Endothelial cell of umbilical vein (primary cell): ENCODE measurements around the gene NUB1. TPM values are rescaled to one million over a fixed set of nuclear protein-coding genes. Genes with fewer than 3 reads are reported as not detected.

Experiments
- BruUV-seq: library from RNA; stranded (reverse); fragments of 400-500 nt; replicated peaks from 2 replicates; lab custom pipeline; 2021; lab: Mats Ljungman, UMichigan
- CTCF ChIA-PET: fragments of 300-600, 350-600 bp; sonication (Branson Sonifier 250); formaldehyde crosslinking; loops from one replicate; lab custom pipeline; 2021; ENCODE audit warnings: antibody characterized with exemption, inconsistent platforms; lab: Charles Lee
- POLR2A ChIA-PET: fragments of 300-600, 350-600 bp; sonication (Branson Sonifier 250); formaldehyde crosslinking; loops from one replicate; lab custom pipeline; 2021; ENCODE audit warnings: antibody characterized with exemption, inconsistent platforms; lab: Charles Lee
- DNase-seq: peaks from one replicate; pipeline ENCODE4 v3.0.0-alpha.2; 2011; ENCODE audit warnings: low read depth, low spot score
- FAIRE-seq: peaks from 2 replicates; lab custom pipeline; 2011; peaks lifted over from hg19 to GRCh38; lab: Jason Lieb, UNC
- H2AFZ ChIP-seq: 2 replicates; pipeline ENCODE4 v1.6.0; 2012; ENCODE audit warnings: low read depth, low read length, control low read depth, inconsistent platforms
- H3K27ac ChIP-seq: 2 replicates; pipeline ENCODE4 v1.5.1; 2011; ENCODE audit warnings: low read depth, mild to moderate bottlenecking, control low read depth, low read length, moderate library complexity; ENCODE audit not compliant: insufficient read depth
- H3K27me3 ChIP-seq, 2 experiments: 2 replicates each; pipeline versions ENCODE4 v1.6.0 to v1.6.1; 2011; ENCODE audit warnings: low read length in 2 of 2, mixed read lengths in 1 of 2; ENCODE audit not compliant: control insufficient read depth in 2 of 2, insufficient read depth in 2 of 2
- H3K36me3 ChIP-seq, 2 experiments: 2 replicates in 1 of 2; 3 replicates in 1 of 2; pipeline ENCODE4 v1.5.1; 2011; ENCODE audit warnings: low read length in 2 of 2, mild to moderate bottlenecking in 1 of 2, moderate library complexity in 1 of 2; ENCODE audit not compliant: control insufficient read depth in 2 of 2, insufficient read depth in 2 of 2; ENCODE audit errors: extremely low read depth in 1 of 2
- H3K4me1 ChIP-seq: 3 replicates; pipeline ENCODE4 v1.5.1; 2011; ENCODE audit warnings: mild to moderate bottlenecking, low read length; ENCODE audit not compliant: control insufficient read depth, insufficient read depth; ENCODE audit errors: extremely low read depth
- H3K4me2 ChIP-seq: 2 replicates; pipeline ENCODE4 v1.6.1; 2011; ENCODE audit warnings: low read length, control low read depth, mixed read lengths; ENCODE audit not compliant: insufficient read depth
- H3K4me3 ChIP-seq, 3 experiments: fragments of 200-600 bp in 1 of 3; sonication (generic), shearing (Covaris generic) in 1 of 3; replicated peaks in 1 of 3; 2 replicates each; pipeline ENCODE4 v1.5.1; 2011 to 2016; ENCODE audit warnings: control low read depth in 3 of 3, low read length in 3 of 3, mild to moderate bottlenecking in 2 of 3, inconsistent platforms in 1 of 3, low read depth in 1 of 3, moderate library complexity in 1 of 3; ENCODE audit not compliant: insufficient read depth in 1 of 3
- H3K79me2 ChIP-seq: 2 replicates; pipeline ENCODE4 v1.6.0; 2012; ENCODE audit warnings: low read length, inconsistent platforms; ENCODE audit not compliant: control insufficient read depth, insufficient read depth
- H3K9ac ChIP-seq: replicated peaks from 2 replicates; pipeline ENCODE3; 2011; ENCODE audit warnings: low read length, control low read depth; ENCODE audit not compliant: insufficient read depth; ENCODE audit errors: extremely low read depth
- H3K9me1 ChIP-seq: replicated peaks from 3 replicates; pipeline ENCODE4 v1.6.0; 2011; ENCODE audit warnings: mild to moderate bottlenecking, low read length; ENCODE audit not compliant: control insufficient read depth, insufficient read depth; ENCODE audit errors: extremely low read depth
- H3K9me3 ChIP-seq: replicated peaks from 2 replicates; pipeline ENCODE4 v1.5.1; 2012; ENCODE audit warnings: low read length, inconsistent platforms; ENCODE audit not compliant: control insufficient read depth, insufficient read depth
- H4K20me1 ChIP-seq: replicated peaks from 2 replicates; pipeline ENCODE3; 2011; ENCODE audit warnings: mild to moderate bottlenecking, low read length; ENCODE audit not compliant: control insufficient read depth, insufficient read depth; ENCODE audit errors: extremely low read depth
- EZH2 ChIP-seq: IDR thresholded peaks from 2 replicates; pipeline ENCODE4 v1.6.1; 2012; ENCODE audit warnings: borderline replicate concordance, low read depth, mild to moderate bottlenecking, moderate library complexity, low read length, inconsistent platforms; ENCODE audit not compliant: severe bottlenecking
- FOS ChIP-seq: IDR thresholded peaks from 2 replicates; pipeline ENCODE4 v1.6.1; 2011; ENCODE audit warnings: mild to moderate bottlenecking, low read length, moderate library complexity, borderline replicate concordance; ENCODE audit not compliant: insufficient read depth
- GATA2 ChIP-seq: IDR thresholded peaks from 2 replicates; pipeline ENCODE4 v1.7.0; 2011; ENCODE audit warnings: low read depth, mild to moderate bottlenecking, moderate library complexity, mixed read lengths, low read length; ENCODE audit not compliant: insufficient read length, insufficient read depth
- JUN ChIP-seq: IDR thresholded peaks from 2 replicates; pipeline ENCODE4 v1.6.1; 2011; ENCODE audit warnings: borderline replicate concordance, low read depth; ENCODE audit not compliant: insufficient read length, insufficient read depth
- MYC ChIP-seq: IDR thresholded peaks from one replicate; pipeline ENCODE4 v1.6.1; 2011; ENCODE audit warnings: mild to moderate bottlenecking, low read depth, low read length
- POLR2A ChIP-seq: IDR thresholded peaks from 2 replicates; pipeline ENCODE4 v1.6.1; 2012; ENCODE audit warnings: low read depth, mild to moderate bottlenecking, control low read depth, low read length
- POLR2AphosphoS5 ChIP-seq: IDR thresholded peaks from 2 replicates; pipeline ENCODE4 v1.6.1; 2012; ENCODE audit warnings: low read depth, mild to moderate bottlenecking, control low read depth, low read length, moderate library complexity; ENCODE audit not compliant: insufficient read depth
- dilution Hi-C: fragments of 300-500 bp; cut with MboI; formaldehyde crosslinking; loops from one replicate; pipeline ENCODE4 v1.15.0; 2019; ENCODE audit warnings: low sequenced_read_pairs; ENCODE audit not compliant: extremely low pct_ligation_motif_present
- intact Hi-C: fragments of 100-400 bp; cut with micrococcal nuclease; formaldehyde crosslinking; loops from one replicate; pipeline ENCODE4 v1.10.0; 2022
- polyA plus RNA-seq, 4 experiments: library from polyadenylated mRNA; depleted of rRNA in 3 of 4; stranded (reverse) in 3 of 4; unstranded in 1 of 4; fragments of >200 nt; gene quantifications; 2 replicates each; pipeline versions ENCODE4 v1.2.1 to v1.2.3, GENCODE V29; 2011 to 2012; ENCODE audit warnings: missing spikeins in 1 of 4
- total RNA-seq: library from RNA; stranded (reverse); gene quantifications from 2 replicates; pipeline ENCODE4 v1.2.3, GENCODE V29; 2021
- TF ChIP-seq, protein P1 (sequence below), 2 donors: IDR thresholded peaks; 1 replicate in 1 of 2; 2 replicates in 1 of 2; pipeline ENCODE4 v1.5.1; 2011; ENCODE audit warnings: low read length in 2 of 2, mild to moderate bottlenecking in 2 of 2, moderate library complexity in 2 of 2, control low read depth in 1 of 2, inconsistent platforms in 1 of 2, low read depth in 1 of 2; ENCODE audit not compliant: insufficient read depth in 1 of 2; ENCODE audit errors: extremely low read depth in 1 of 2
- TF ChIP-seq, protein P2 (sequence below): IDR thresholded peaks from 2 replicates; pipeline ENCODE4 v1.6.1; 2011; ENCODE audit not compliant: insufficient read depth, insufficient read length

The NUB1 gene
- total and polyA plus RNA-seq, 2 donors (not counting 3 experiments of a cell fraction or from before 2014, with no cell fraction given) = 28.0 to 46.2 TPM

DNA sequence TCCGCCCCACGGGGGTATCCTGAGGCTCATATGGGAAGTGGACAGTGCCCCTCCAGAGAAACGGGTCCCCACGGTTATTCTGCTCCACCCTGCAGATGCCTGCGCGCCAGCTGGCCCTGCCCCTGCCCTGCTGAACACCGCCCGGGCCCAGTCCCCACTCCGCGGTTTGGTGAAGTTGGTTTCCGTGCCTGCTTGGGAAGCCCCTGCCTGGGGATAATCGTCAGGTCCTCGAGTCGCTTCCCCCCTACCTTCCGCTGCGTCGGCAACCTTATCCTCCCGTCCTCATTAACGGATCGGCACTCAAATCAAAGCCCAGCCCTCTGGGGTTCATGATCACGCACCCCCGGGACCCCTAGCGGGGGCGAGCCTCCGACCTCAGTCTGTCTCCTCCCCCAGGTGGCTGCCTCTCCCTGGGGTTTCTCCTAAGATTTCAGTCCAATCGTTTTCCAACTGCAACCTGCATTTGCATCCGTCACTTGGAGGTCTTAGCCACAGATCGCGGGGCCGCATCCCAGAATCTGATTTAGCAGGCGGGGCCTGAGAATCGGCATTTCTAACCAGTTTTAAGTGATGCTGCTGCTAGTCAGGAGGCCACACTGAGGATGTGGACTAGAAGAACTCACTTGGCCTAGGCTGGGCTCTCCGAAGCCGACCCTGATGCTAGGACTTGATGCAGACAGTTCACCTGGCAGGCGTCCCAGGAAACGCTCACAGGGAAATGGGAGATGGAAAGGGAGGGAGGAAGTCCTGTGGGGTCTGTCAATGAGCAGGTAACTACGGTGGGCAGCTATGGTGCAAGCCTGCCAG is 40.7 kb downstream of the NUB1 start:
- no peak overlapping the region for H3K27ac ChIP-seq
- H3K27me3 ChIP-seq = peaks cover 16 to 27% of the 10 kb centered on the region in 2 experiments
- intact Hi-C loops (no loop called here), dilution Hi-C loops (no loop called here)
- H3K79me2 ChIP-seq = no peaks in the 10 kb centered on the region
- H3K4me2 ChIP-seq = no peak overlapping the region
- no peak for FAIRE-seq
- no peaks in the 10 kb centered on the region for H3K9me1 ChIP-seq
- H3K36me3 ChIP-seq = no peaks in the 10 kb centered on the region
- H2AFZ ChIP-seq = no peak overlapping the region
- H4K20me1 ChIP-seq = no peaks in the 10 kb centered on the region
- CTCF ChIA-PET = interaction anchor here (0.7 to 1.3 kb wide), 2 partner anchors 9 to 18 kb away, joined by 3 read pairs; no protein-coding TSS in a partner anchor
- no peak overlapping the region for H3K9ac ChIP-seq
- POLR2A ChIA-PET = no interaction called here
- DNase-seq = no peak
- BruUV-seq = no TSS peak
- H3K9me3 ChIP-seq = no peaks in the 10 kb centered on the region
- no peaks in the 10 kb centered on the region for H3K4me1 ChIP-seq
- TF ChIP-seq FOS (no peak), MYC (no peak), GATA2 (no peak), JUN (no peak), POLR2AphosphoS5 (no peak), POLR2A (no peak), EZH2 (no peak)
- TF ChIP-seq, protein P1, sequence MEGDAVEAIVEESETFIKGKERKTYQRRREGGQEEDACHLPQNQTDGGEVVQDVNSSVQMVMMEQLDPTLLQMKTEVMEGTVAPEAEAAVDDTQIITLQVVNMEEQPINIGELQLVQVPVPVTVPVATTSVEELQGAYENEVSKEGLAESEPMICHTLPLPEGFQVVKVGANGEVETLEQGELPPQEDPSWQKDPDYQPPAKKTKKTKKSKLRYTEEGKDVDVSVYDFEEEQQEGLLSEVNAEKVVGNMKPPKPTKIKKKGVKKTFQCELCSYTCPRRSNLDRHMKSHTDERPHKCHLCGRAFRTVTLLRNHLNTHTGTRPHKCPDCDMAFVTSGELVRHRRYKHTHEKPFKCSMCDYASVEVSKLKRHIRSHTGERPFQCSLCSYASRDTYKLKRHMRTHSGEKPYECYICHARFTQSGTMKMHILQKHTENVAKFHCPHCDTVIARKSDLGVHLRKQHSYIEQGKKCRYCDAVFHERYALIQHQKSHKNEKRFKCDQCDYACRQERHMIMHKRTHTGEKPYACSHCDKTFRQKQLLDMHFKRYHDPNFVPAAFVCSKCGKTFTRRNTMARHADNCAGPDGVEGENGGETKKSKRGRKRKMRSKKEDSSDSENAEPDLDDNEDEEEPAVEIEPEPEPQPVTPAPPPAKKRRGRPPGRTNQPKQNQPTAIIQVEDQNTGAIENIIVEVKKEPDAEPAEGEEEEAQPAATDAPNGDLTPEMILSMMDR (IDR thresholded peaks at IDR 0.05; ENCODE audit: extremely low read depth in 1 of 2, insufficient read depth in 1 of 2, low read depth in 1 of 2, low read length in 2 of 2) = no peak
- TF ChIP-seq, protein P2, sequence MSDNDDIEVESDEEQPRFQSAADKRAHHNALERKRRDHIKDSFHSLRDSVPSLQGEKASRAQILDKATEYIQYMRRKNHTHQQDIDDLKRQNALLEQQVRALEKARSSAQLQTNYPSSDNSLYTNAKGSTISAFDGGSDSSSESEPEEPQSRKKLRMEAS = no peak
- no peak overlapping the region for H3K4me3 ChIP-seq
